ENCODE measurements around the gene SYNJ2. TPM values are rescaled to one million over a fixed set of nuclear protein-coding genes. Genes with fewer than 3 reads are reported as not detected.

The SYNJ2 gene
- total and polyA plus RNA-seq, 2 experiments from 2014 or later, result 20.5 to 28.6 TPM

DNA sequence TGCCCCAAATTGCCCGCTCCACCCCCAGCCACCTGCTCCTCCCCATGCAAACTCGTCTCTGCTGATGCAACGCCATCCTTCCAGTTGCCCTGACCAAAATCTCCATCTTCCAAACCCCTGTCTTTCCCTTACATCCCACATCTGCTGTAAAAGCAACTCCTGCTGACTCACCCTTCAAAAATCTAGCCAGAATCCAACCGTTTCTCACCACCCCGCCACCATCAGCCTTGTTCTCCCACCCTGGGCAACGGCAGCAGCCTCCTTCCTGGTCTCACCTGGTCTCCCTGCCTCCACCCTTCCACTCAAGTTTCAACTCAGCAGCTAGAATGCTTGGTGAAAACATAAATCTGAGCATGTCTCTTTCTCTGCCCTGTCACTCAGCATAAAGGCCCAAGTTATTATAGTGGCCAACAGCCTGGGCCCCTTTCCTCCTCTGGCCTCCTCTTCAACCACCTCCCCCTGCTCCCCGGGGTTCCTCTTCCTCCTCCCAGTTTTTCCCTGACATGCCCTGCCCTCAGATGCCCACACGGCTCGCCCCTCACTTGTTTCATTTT, 7.2 kb upstream of the SYNJ2 start:
- H3K9me2 ChIP-seq (ENCODE audit: insufficient read depth), result no peaks in the 10 kb centered on the region
- DNase-seq, result peak; percentile 39
- H3K27me3 ChIP-seq (replicated peaks; ENCODE audit: insufficient read depth), result no peaks in the 10 kb centered on the region
- H3K9me3 ChIP-seq (ENCODE audit: low read depth), result no peaks in the 10 kb centered on the region
- H2AFZ ChIP-seq, result no peak overlapping the region
- H3K27ac ChIP-seq, result no peak overlapping the region
- H3K79me2 ChIP-seq (ENCODE audit: insufficient read depth), result no peaks in the 10 kb centered on the region
- H3K9ac ChIP-seq, result no peak overlapping the region
- H3K4me3 ChIP-seq, result no peak overlapping the region
- H3K4me1 ChIP-seq (ENCODE audit: insufficient read depth), result no peaks in the 10 kb centered on the region
- no peak overlapping the region for H3K4me2 ChIP-seq (ENCODE audit: unreplicated experiment)
- in situ Hi-C loops (cut with MboI), result no loop called here
- no peak for TF ChIP-seq EZH2phosphoT487 (IDR thresholded peaks at IDR 0.05; ENCODE audit: insufficient read depth, low read depth)
- TF ChIP-seq EZH2 (IDR thresholded peaks at IDR 0.05; ENCODE audit: insufficient read depth, poor library complexity, severe bottlenecking), result no peak
- H3F3A ChIP-seq (ENCODE audit: insufficient read depth), result 0 out of 2 replicates have a peak, but pooled peaks cover 2% of the 10 kb centered on the region
- 75 to 79% methylated on average over 9 of the region's 9 CpGs for WGBS, 2 experiments (ENCODE audit: low coverage in 1 of 2, low lambda C conversion rate in 2 of 2, missing lambda C conversion rate in 2 of 2)
- no peaks in the 10 kb centered on the region for H4K20me1 ChIP-seq (ENCODE audit: insufficient read depth)
- H3K36me3 ChIP-seq (ENCODE audit: low read depth), result no peaks in the 10 kb centered on the region

DNA sequence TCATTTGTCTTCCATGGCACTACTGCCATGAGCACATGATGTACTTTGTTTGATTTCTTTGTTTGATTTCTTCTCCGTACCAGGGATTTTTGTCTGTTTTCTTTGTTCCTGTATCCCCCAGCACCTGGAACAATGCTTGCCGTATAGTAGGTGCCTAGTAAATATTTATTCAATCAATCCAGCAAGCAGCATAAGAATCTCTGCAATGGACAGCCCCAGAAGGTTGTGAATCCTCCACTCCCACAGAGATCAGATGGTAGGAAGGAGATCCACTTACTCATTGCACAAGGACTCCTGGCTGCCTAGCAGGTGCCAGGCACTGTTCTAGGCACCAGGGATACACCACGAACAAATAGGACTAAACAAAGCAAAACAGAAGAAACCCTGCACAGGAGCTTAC, 6.7 kb upstream of the SYNJ2 start:
- Histone ChIP-seq H3K4me3 (no peak overlapping the region), H2AFZ (no peak overlapping the region), H3K9ac (no peak overlapping the region), H3F3A (ENCODE audit: insufficient read depth) (0 out of 2 replicates have a peak, but pooled peaks cover 3% of the 10 kb centered on the region), H3K27ac (no peak overlapping the region), H3K4me2 (ENCODE audit: unreplicated experiment) (no peak overlapping the region), H3K9me3 (ENCODE audit: low read depth) (no peaks in the 10 kb centered on the region), H3K9me2 (ENCODE audit: insufficient read depth) (no peaks in the 10 kb centered on the region), H3K36me3 (ENCODE audit: low read depth) (no peaks in the 10 kb centered on the region), H3K27me3 (replicated peaks; ENCODE audit: insufficient read depth) (no peaks in the 10 kb centered on the region), H3K4me1 (ENCODE audit: insufficient read depth) (no peaks in the 10 kb centered on the region), H3K79me2 (ENCODE audit: insufficient read depth) (no peaks in the 10 kb centered on the region), H4K20me1 (ENCODE audit: insufficient read depth) (no peaks in the 10 kb centered on the region)
- TF ChIP-seq EZH2 (IDR thresholded peaks at IDR 0.05; ENCODE audit: insufficient read depth, poor library complexity, severe bottlenecking) (no peak), EZH2phosphoT487 (IDR thresholded peaks at IDR 0.05; ENCODE audit: insufficient read depth, low read depth) (no peak)
- DNase-seq, result no peak
- in situ Hi-C loops (cut with MboI), result no loop called here
- 91 to 94% methylated on average over 3 of the region's 3 CpGs for WGBS, 2 experiments (ENCODE audit: low coverage in 1 of 2, low lambda C conversion rate in 2 of 2, missing lambda C conversion rate in 2 of 2)

DNA sequence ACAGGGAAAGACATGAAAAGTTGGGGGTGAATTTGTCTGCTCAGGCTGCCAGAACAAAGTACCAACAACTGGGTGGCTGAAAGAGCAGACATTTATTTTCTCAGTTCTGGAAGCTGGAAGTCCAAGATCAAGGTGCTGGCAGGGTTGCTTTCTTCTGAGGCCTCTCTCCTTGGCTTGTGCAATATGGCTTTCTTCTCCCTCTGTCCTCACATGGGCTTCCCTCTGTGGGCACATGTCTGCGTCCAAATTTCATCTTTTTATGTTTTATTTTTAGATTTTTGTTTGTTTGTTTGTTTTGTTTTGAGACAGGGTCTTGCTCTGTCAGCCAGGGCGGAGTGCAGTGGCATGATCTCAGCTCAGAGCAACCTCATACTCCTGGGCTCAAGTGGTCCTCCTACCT, 6.2 kb upstream of the SYNJ2 start:
- Histone ChIP-seq H3K9me2 (ENCODE audit: insufficient read depth) (no peaks in the 10 kb centered on the region), H4K20me1 (ENCODE audit: insufficient read depth) (no peaks in the 10 kb centered on the region), H3K4me1 (ENCODE audit: insufficient read depth) (no peaks in the 10 kb centered on the region), H3K9ac (no peak overlapping the region), H3K27me3 (replicated peaks; ENCODE audit: insufficient read depth) (no peaks in the 10 kb centered on the region), H2AFZ (no peak overlapping the region), H3F3A (ENCODE audit: insufficient read depth) (peaks cover 8% of the 10 kb centered on the region; the same call in 1 of the 2 replicates), H3K4me3 (no peak overlapping the region), H3K4me2 (ENCODE audit: unreplicated experiment) (no peak overlapping the region), H3K36me3 (ENCODE audit: low read depth) (no peaks in the 10 kb centered on the region), H3K79me2 (ENCODE audit: insufficient read depth) (no peaks in the 10 kb centered on the region), H3K9me3 (ENCODE audit: low read depth) (no peaks in the 10 kb centered on the region), H3K27ac (no peak overlapping the region)
- no peak for DNase-seq
- TF ChIP-seq EZH2 (IDR thresholded peaks at IDR 0.05; ENCODE audit: insufficient read depth, poor library complexity, severe bottlenecking) (no peak), EZH2phosphoT487 (IDR thresholded peaks at IDR 0.05; ENCODE audit: insufficient read depth, low read depth) (no peak)
- in situ Hi-C loops (cut with MboI), result no loop called here
- WGBS, 2 experiments (ENCODE audit: low coverage in 1 of 2, low lambda C conversion rate in 2 of 2, missing lambda C conversion rate in 2 of 2), result 88 to 95% methylated on average over 2 of the region's 2 CpGs

DNA sequence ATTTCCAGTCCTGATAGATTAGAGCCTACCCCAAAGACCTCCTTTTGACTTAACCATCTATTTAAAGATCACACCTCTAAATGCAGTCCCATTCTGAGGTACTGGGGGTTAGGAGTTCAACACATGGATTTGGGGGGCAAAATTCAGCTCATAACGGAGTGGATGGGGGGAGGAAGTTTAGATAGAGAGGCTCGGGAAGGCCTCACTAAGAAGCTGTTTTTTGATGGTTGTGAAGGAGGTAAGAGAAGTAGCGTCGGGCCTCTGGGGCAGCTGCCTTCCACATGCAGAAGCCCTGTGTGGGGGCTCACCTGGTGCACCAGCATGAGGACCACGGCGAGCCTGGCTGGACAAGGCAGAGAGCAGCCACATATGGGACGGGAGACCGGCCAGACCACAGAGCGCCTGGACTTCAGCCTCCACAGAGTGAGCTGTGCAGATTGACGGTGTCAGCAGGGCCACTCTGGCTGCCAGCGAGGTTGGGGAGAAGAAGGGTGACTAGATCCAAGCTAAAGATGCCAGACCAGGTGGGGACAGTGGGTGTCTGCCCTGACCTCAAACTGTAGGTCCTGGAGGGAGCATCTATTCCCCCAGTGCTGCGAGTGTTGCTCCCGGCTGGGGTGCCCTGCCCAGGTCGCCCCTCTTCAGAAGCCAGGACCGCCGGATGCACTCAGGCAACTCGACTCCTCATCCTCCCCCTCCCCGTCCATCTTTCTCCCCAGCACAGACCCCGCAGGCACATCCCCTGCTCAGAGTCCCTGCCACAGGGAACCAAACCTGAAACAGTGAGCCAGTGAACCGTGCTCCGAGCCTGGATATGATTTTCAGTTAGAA, 5.1 kb upstream of the SYNJ2 start:
- Histone ChIP-seq H3K9me2 (ENCODE audit: insufficient read depth) (no peaks in the 10 kb centered on the region), H3K4me2 (ENCODE audit: unreplicated experiment) (no peak overlapping the region), H3K36me3 (ENCODE audit: low read depth) (no peaks in the 10 kb centered on the region), H3K9ac (no peak overlapping the region), H3K27ac (no peak overlapping the region), H3K79me2 (ENCODE audit: insufficient read depth) (no peaks in the 10 kb centered on the region), H3K4me3 (no peak overlapping the region), H4K20me1 (ENCODE audit: insufficient read depth) (no peaks in the 10 kb centered on the region), H3K4me1 (ENCODE audit: insufficient read depth) (no peaks in the 10 kb centered on the region), H3K9me3 (ENCODE audit: low read depth) (no peaks in the 10 kb centered on the region), H3K27me3 (replicated peaks; ENCODE audit: insufficient read depth) (no peaks in the 10 kb centered on the region), H3F3A (ENCODE audit: insufficient read depth) (peaks cover 11% of the 10 kb centered on the region; the same call in 1 of the 2 replicates), H2AFZ (no peak overlapping the region)
- 85 to 90% methylated on average over 17 to 21 of the region's 21 CpGs for WGBS, 2 experiments (ENCODE audit: low coverage in 1 of 2, low lambda C conversion rate in 2 of 2, missing lambda C conversion rate in 2 of 2)
- TF ChIP-seq EZH2phosphoT487 (IDR thresholded peaks at IDR 0.05; ENCODE audit: insufficient read depth, low read depth) (no peak), EZH2 (IDR thresholded peaks at IDR 0.05; ENCODE audit: insufficient read depth, poor library complexity, severe bottlenecking) (no peak)
- no peak for DNase-seq
- in situ Hi-C loops (cut with MboI), result no loop called here
